A549 (cell line): ENCODE data around the gene PLXNB2.

ENCODE experiments used
- CTCF ChIP-seq: fragments of >200 bp; sonication (Bioruptor Twin); formaldehyde crosslinking; IDR thresholded peaks from 3 replicates; pipeline ENCODE4 v1.5.1; 2016
- TP53 ChIP-seq: fragments of 250-450 bp; sonication (Bioruptor Pico); IDR thresholded peaks from 2 replicates; pipeline ENCODE4 v1.5.0; 2021; ENCODE audit warnings: mild to moderate bottlenecking, moderate library complexity
- TF ChIP-seq, protein P1 (sequence below): IDR thresholded peaks from 2 replicates; pipeline ENCODE4 v1.6.1; 2012

DNA sequence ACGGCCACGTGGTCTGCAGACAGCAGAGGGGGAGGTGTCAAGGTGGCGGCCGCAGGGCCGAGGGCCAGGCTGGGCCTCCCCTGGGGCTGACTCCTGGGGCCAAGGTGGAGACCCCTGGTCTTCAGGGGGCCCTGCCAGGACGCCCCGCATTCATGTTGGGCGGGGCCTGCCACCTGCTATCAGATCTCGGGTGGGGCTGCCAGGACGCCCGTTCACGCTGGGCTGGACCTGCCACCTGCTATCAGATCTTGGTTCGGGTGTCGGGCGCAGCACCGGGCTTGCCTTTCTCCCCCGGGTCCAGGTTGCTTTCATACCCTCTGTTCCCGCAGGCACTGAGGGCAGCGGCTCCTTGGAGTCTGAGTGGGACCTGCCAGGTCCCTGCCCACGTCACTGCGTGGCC is 21.2 kb downstream of the PLXNB2 start:
- TF ChIP-seq CTCF, result no peak
- no peak for TF ChIP-seq TP53 (CRISPR knock-in tag)
- TF ChIP-seq, protein P1, sequence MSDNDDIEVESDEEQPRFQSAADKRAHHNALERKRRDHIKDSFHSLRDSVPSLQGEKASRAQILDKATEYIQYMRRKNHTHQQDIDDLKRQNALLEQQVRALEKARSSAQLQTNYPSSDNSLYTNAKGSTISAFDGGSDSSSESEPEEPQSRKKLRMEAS, result no peak
